HEK293 (cell line): ENCODE results near the gene MUC13.

ENCODE experiments used
- CTCF ChIA-PET: fragments of 350-600 bp; formaldehyde crosslinking; extraction: SDS; loops from one replicate; lab custom pipeline; 2021; ENCODE audit warnings: antibody characterized with exemption; lab: Yijun Ruan, JAX
- POLR2A ChIA-PET: fragments of 300-600 bp; formaldehyde crosslinking; extraction: SDS; loops from one replicate; lab custom pipeline; 2020; ENCODE audit warnings: antibody characterized with exemption, inconsistent platforms; lab: Yijun Ruan, JAX
- H3K27ac ChIP-seq: fragments of 200-500 bp; sonication (Bioruptor generic); 2 replicates; pipeline ENCODE4 v1.5.1; 2014; ENCODE audit warnings: low read depth, low read length, control low read depth, inconsistent platforms; ENCODE audit errors: extremely low read depth
- H3K36me3 ChIP-seq, 2 experiments: fragments of 200-500 bp in 1 of 2; sonication (Bioruptor generic) in 1 of 2; 1 replicate in 1 of 2; 2 replicates in 1 of 2; pipeline ENCODE4 v1.5.1; 2014 to 2017; ENCODE audit warnings: inconsistent platforms in 2 of 2, low read length in 2 of 2; ENCODE audit not compliant: control insufficient read depth in 2 of 2, insufficient read depth in 1 of 2
- H3K4me1 ChIP-seq: fragments of 200-500 bp; sonication (Bioruptor generic); 2 replicates; pipeline ENCODE4 v1.5.1; 2014; ENCODE audit warnings: mild to moderate bottlenecking, low read length, inconsistent platforms; ENCODE audit not compliant: control insufficient read depth, insufficient read depth
- H3K4me3 ChIP-seq: 2 replicates; pipeline ENCODE4 v1.5.1; 2011; ENCODE audit warnings: low read depth, mild to moderate bottlenecking, control low read depth, low read length, moderate library complexity
- H3K9me3 ChIP-seq: fragments of 200-500 bp; sonication (Bioruptor generic); 2 replicates; pipeline ENCODE4 v1.5.1; 2014; ENCODE audit warnings: low read depth, low read length, inconsistent platforms; ENCODE audit not compliant: control insufficient read depth, insufficient read depth
- BCL11B ChIP-seq: fragments of 450-650 bp; formaldehyde crosslinking; IDR thresholded peaks from 2 replicates; pipeline ENCODE4 v1.5.1; 2016; ENCODE audit warnings: low read depth, missing biosample characterization, missing genetic modification characterization
- GLI4 ChIP-seq: fragments of 450-650 bp; formaldehyde crosslinking; IDR thresholded peaks from 2 replicates; pipeline ENCODE4 v1.5.1; 2016; ENCODE audit warnings: missing biosample characterization, missing genetic modification characterization
- GLIS1 ChIP-seq: fragments of 450-650 bp; formaldehyde crosslinking; IDR thresholded peaks from 2 replicates; pipeline ENCODE4 v1.5.1; 2016; ENCODE audit warnings: missing biosample characterization, missing genetic modification characterization
- PRDM4 ChIP-seq: fragments of 450-650 bp; formaldehyde crosslinking; IDR thresholded peaks from 2 replicates; pipeline ENCODE4 v1.5.1; 2017; ENCODE audit warnings: missing biosample characterization, missing genetic modification characterization
- TCF7L2 ChIP-seq: IDR thresholded peaks from 2 replicates; pipeline ENCODE4 v1.6.1; 2011; ENCODE audit warnings: low read depth, mild to moderate bottlenecking, inconsistent platforms, low read length, moderate library complexity, borderline replicate concordance
- TRIM28 ChIP-seq: IDR thresholded peaks from 2 replicates; pipeline ENCODE4 v1.6.1; 2011; ENCODE audit warnings: low read length, control low read depth, borderline replicate concordance
- YY1 ChIP-seq: fragments of 450-650 bp; formaldehyde crosslinking; IDR thresholded peaks from 2 replicates; pipeline ENCODE4 v1.5.1; 2018; ENCODE audit warnings: missing biosample characterization, missing genetic modification characterization
- ZBTB8A ChIP-seq: fragments of 450-650 bp; formaldehyde crosslinking; IDR thresholded peaks from 2 replicates; pipeline ENCODE4 v1.5.1; 2016; ENCODE audit warnings: missing biosample characterization, missing genetic modification characterization
- ZEB2 ChIP-seq: fragments of 450-650 bp; formaldehyde crosslinking; IDR thresholded peaks from 2 replicates; pipeline ENCODE4 v1.5.1; 2016; ENCODE audit warnings: missing biosample characterization, missing genetic modification characterization
- ZFP69B ChIP-seq: fragments of 450-650 bp; formaldehyde crosslinking; IDR thresholded peaks from 2 replicates; pipeline ENCODE4 v1.5.1; 2016; ENCODE audit warnings: missing biosample characterization, missing genetic modification characterization
- ZNF140 ChIP-seq: fragments of 450-650 bp; formaldehyde crosslinking; IDR thresholded peaks from 2 replicates; pipeline ENCODE4 v1.5.1; 2016; ENCODE audit warnings: missing biosample characterization, missing genetic modification characterization
- ZNF292 ChIP-seq: fragments of 450-650 bp; formaldehyde crosslinking; IDR thresholded peaks from 2 replicates; pipeline ENCODE4 v1.5.1; 2016; ENCODE audit warnings: low read depth, missing biosample characterization, missing genetic modification characterization, borderline replicate concordance
- ZNF341 ChIP-seq: fragments of 450-650 bp; formaldehyde crosslinking; IDR thresholded peaks from 2 replicates; pipeline ENCODE4; 2016; ENCODE audit warnings: low read depth, missing biosample characterization, missing genetic modification characterization
- ZNF37A ChIP-seq: fragments of 450-650 bp; IDR thresholded peaks from 2 replicates; pipeline ENCODE4 v1.5.1; 2018; ENCODE audit warnings: missing biosample characterization, missing genetic modification characterization
- ZNF416 ChIP-seq: fragments of 450-650 bp; formaldehyde crosslinking; IDR thresholded peaks from 2 replicates; pipeline ENCODE4 v1.5.1; 2016; ENCODE audit warnings: missing biosample characterization, missing genetic modification characterization
- ZNF488 ChIP-seq: fragments of 450-650 bp; formaldehyde crosslinking; IDR thresholded peaks from 2 replicates; pipeline ENCODE4 v1.5.1; 2016; ENCODE audit warnings: missing biosample characterization, missing genetic modification characterization
- ZNF670 ChIP-seq: fragments of 450-650 bp; formaldehyde crosslinking; IDR thresholded peaks from 2 replicates; pipeline ENCODE4 v1.5.1; 2016; ENCODE audit warnings: missing biosample characterization, missing genetic modification characterization, low read depth
- ZNF707 ChIP-seq: fragments of 450-650 bp; formaldehyde crosslinking; IDR thresholded peaks from 2 replicates; pipeline ENCODE4 v1.5.1; 2016; ENCODE audit warnings: missing biosample characterization, missing genetic modification characterization
- TF ChIP-seq, protein P1 (sequence below): fragments of 450-650 bp; formaldehyde crosslinking; IDR thresholded peaks from 2 replicates; pipeline ENCODE4 v1.5.1; 2016; ENCODE audit warnings: missing biosample characterization, missing genetic modification characterization
- TF ChIP-seq, protein P2 (sequence below): fragments of 450-650 bp; formaldehyde crosslinking; IDR thresholded peaks from 2 replicates; pipeline ENCODE4 v1.5.1; 2016; ENCODE audit warnings: missing biosample characterization, missing genetic modification characterization

The MUC13 gene

DNA sequence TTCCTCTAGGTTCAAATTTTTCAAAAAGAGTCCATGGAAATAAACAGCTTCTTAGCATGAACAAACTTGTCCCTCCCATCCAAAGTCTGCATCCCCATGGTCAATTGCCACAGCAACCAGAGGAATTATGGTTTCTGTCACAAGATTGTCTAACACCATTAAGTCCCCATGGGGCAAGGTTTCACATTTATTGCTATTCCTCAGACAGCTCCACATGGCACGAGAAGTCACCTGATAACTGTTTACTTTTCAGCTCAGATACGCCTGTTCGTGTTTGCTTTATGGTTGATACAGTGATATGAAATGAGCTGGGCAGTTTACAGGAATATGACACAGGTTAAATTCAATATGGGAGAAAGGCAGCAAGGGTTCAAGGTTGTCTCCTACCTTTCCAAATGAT, 37.9 kb upstream of the MUC13 start:
- no peak for TF ChIP-seq ZEB2 (tag by site-specific recombination)
- peak; percentile 71 for TF ChIP-seq GLIS1
- Histone ChIP-seq H3K9me3 (no peaks in the 10 kb centered on the region), H3K36me3 (peaks cover 0 to 33% of the 10 kb centered on the region in 2 experiments; a peak in 2 of 3 replicates), H3K4me1 (0 out of 2 replicates have a peak, but pooled peaks cover 3% of the 10 kb centered on the region), H3K4me3 (no peak overlapping the region), H3K27ac (no peak overlapping the region)
- ChIA-PET CTCF (interaction anchor here (1.1 kb wide), 1 partner anchor 30 kb away, joined by 3 read pairs; no protein-coding TSS in a partner anchor), POLR2A (no interaction called here)

GRCh38 chr3:124969963-124970722, 35.6 kb upstream of the MUC13 start:
- Histone ChIP-seq H3K4me3 (no peak overlapping the region), H3K36me3 (peaks cover 0 to 28% of the 10 kb centered on the region in 2 experiments; a peak in 2 of 3 replicates), H3K9me3 (no peaks in the 10 kb centered on the region), H3K4me1 (0 out of 2 replicates have a peak, but pooled peaks cover 3% of the 10 kb centered on the region), H3K27ac (no peak overlapping the region)
- CTCF ChIA-PET: no interaction called here
- POLR2A ChIA-PET: no interaction called here
- TF ChIP-seq ZNF488 (tag by site-specific recombination) (no peak), ZFP69B (tag by site-specific recombination) (no peak), ZNF140 (tag by site-specific recombination) (no peak), ZNF416 (tag by site-specific recombination) (no peak), ZBTB8A (no peak), TRIM28 (no peak), GLI4 (tag by site-specific recombination) (no peak), ZNF341 (no peak), ZNF292 (tag by site-specific recombination) (no peak), ZNF707 (tag by site-specific recombination) (no peak), TCF7L2 (no peak), BCL11B (tag by site-specific recombination) (no peak), ZNF670 (tag by site-specific recombination) (no peak), ZNF37A (tag by site-specific recombination) (no peak), YY1 (no peak), PRDM4 (no peak)
- TF ChIP-seq, protein P1, sequence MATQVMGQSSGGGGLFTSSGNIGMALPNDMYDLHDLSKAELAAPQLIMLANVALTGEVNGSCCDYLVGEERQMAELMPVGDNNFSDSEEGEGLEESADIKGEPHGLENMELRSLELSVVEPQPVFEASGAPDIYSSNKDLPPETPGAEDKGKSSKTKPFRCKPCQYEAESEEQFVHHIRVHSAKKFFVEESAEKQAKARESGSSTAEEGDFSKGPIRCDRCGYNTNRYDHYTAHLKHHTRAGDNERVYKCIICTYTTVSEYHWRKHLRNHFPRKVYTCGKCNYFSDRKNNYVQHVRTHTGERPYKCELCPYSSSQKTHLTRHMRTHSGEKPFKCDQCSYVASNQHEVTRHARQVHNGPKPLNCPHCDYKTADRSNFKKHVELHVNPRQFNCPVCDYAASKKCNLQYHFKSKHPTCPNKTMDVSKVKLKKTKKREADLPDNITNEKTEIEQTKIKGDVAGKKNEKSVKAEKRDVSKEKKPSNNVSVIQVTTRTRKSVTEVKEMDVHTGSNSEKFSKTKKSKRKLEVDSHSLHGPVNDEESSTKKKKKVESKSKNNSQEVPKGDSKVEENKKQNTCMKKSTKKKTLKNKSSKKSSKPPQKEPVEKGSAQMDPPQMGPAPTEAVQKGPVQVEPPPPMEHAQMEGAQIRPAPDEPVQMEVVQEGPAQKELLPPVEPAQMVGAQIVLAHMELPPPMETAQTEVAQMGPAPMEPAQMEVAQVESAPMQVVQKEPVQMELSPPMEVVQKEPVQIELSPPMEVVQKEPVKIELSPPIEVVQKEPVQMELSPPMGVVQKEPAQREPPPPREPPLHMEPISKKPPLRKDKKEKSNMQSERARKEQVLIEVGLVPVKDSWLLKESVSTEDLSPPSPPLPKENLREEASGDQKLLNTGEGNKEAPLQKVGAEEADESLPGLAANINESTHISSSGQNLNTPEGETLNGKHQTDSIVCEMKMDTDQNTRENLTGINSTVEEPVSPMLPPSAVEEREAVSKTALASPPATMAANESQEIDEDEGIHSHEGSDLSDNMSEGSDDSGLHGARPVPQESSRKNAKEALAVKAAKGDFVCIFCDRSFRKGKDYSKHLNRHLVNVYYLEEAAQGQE (tag by site-specific recombination): no peak
- TF ChIP-seq, protein P2, sequence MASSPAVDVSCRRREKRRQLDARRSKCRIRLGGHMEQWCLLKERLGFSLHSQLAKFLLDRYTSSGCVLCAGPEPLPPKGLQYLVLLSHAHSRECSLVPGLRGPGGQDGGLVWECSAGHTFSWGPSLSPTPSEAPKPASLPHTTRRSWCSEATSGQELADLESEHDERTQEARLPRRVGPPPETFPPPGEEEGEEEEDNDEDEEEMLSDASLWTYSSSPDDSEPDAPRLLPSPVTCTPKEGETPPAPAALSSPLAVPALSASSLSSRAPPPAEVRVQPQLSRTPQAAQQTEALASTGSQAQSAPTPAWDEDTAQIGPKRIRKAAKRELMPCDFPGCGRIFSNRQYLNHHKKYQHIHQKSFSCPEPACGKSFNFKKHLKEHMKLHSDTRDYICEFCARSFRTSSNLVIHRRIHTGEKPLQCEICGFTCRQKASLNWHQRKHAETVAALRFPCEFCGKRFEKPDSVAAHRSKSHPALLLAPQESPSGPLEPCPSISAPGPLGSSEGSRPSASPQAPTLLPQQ: no peak
